Measurements from ENCODE around the gene OR52N4. TPM values are rescaled to one million over a fixed set of nuclear protein-coding genes. Genes with fewer than 3 reads are reported as not detected.

Gene OR52N4
- total RNA-seq, 1 experiment from 2014 or later: not detected

DNA sequence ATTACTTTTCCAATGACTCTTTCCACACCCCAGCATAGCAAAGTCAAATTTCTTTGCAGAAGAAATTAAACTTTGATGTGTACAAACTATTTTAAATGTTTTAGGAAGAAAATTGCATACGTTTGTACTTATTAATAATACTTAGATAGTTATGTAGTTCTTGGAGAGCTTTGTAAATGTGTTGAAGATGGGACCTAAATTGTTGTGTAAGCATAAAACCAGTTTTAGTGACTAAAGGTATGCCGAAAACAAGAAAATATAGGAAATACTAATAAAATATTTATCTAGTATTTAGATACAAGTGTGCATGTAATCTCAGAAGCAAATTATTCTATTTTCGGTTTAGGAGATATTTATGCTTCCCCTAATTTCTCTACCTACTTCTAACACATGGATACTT is 4.2 kb upstream of the OR52N4 start (continued):
- TF ChIP-seq, protein P1, sequence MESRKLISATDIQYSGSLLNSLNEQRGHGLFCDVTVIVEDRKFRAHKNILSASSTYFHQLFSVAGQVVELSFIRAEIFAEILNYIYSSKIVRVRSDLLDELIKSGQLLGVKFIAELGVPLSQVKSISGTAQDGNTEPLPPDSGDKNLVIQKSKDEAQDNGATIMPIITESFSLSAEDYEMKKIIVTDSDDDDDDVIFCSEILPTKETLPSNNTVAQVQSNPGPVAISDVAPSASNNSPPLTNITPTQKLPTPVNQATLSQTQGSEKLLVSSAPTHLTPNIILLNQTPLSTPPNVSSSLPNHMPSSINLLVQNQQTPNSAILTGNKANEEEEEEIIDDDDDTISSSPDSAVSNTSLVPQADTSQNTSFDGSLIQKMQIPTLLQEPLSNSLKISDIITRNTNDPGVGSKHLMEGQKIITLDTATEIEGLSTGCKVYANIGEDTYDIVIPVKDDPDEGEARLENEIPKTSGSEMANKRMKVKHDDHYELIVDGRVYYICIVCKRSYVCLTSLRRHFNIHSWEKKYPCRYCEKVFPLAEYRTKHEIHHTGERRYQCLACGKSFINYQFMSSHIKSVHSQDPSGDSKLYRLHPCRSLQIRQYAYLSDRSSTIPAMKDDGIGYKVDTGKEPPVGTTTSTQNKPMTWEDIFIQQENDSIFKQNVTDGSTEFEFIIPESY (IDR thresholded peaks at IDR 0.05; ENCODE audit: extremely low read depth, insufficient replicate concordance, low read length): no peak

DNA sequence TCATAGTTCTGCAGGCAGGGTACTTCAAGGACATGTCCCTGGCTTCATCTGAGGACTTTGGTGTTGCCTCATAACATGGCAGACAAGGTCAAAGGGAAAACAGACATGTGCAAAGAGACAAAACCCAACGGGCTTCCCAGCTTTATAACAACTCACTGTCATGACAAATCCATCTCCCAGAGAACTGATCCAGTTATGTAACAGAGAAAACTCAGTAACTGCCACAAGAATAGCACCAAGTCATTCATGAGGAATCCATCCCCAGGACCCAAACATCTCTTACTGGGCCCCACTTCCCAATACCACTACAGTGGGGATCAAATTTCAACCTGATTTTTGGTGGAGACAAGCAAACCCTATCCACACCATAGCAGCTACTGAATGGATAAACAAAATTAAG is 13.0 kb downstream of the OR52N4 start:
- Histone ChIP-seq H3K27ac (ENCODE audit: low read depth, low read length) (no peak overlapping the region), H3K9me3 (ENCODE audit: control insufficient read depth in 1 of 2, insufficient read depth in 1 of 2, low read depth in 1 of 2, low read length in 2 of 2) (no peaks in the 10 kb centered on the region), H3K4me3 (replicated peaks in 1 of 2; ENCODE audit: low read depth in 1 of 2, low read length in 2 of 2) (no peak overlapping the region), H4K20me1 (ENCODE audit: insufficient read depth) (no peaks in the 10 kb centered on the region), H2AFZ (ENCODE audit: low read depth, low read length, poor library complexity, severe bottlenecking) (no peak overlapping the region), H3K9ac (ENCODE audit: low read length) (no peak overlapping the region), H3K27me3 (ENCODE audit: insufficient read depth, low read length) (peaks cover 8% of the 10 kb centered on the region; the same call in 1 of the 2 replicates), H3K4me2 (ENCODE audit: low read length) (no peak overlapping the region), H3K36me3 (ENCODE audit: control insufficient read depth in 1 of 2, insufficient read depth in 2 of 2, low read length in 2 of 2) (no peaks in the 10 kb centered on the region), H3K9me2 (ENCODE audit: insufficient read depth) (no peaks in the 10 kb centered on the region), H3K79me2 (ENCODE audit: insufficient read depth, low read length) (no peaks in the 10 kb centered on the region), H3K4me1 (ENCODE audit: control insufficient read depth in 1 of 2, insufficient read depth in 2 of 2, low read length in 2 of 2) (no peaks in the 10 kb centered on the region)
- ATAC-seq (no peak), DNase-seq (ENCODE audit: low read depth, low spot score) (no peak)
- POLR2A ChIA-PET: no interaction called here
- BruUV-seq (replicated peaks): no TSS peak
- TF ChIP-seq ZNF274 (IDR thresholded peaks at IDR 0.05; ENCODE audit: low read depth, low read length) (no peak), EZH2phosphoT487 (IDR thresholded peaks at IDR 0.05; ENCODE audit: borderline replicate concordance) (no peak), CEBPB (IDR thresholded peaks at IDR 0.05; ENCODE audit: low read depth) (no peak), POLR2A (IDR thresholded peaks at IDR 0.05; ENCODE audit: borderline replicate concordance, extremely low read depth, insufficient read depth, insufficient read length) (no peak), ZFX (IDR thresholded peaks at IDR 0.05) (no peak), POLR2AphosphoS5 (IDR thresholded peaks at IDR 0.05; ENCODE audit: low read depth, low read length) (no peak), CBX3 (IDR thresholded peaks at IDR 0.05; ENCODE audit: low read depth) (no peak), JUND (IDR thresholded peaks at IDR 0.05) (no peak), RAD21 (IDR thresholded peaks at IDR 0.05; ENCODE audit: low read depth) (no peak), SRF (IDR thresholded peaks at IDR 0.05; ENCODE audit: low read depth) (no peak)
- TF ChIP-seq, protein P2, sequence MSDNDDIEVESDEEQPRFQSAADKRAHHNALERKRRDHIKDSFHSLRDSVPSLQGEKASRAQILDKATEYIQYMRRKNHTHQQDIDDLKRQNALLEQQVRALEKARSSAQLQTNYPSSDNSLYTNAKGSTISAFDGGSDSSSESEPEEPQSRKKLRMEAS (IDR thresholded peaks at IDR 0.05): no peak
- TF ChIP-seq, protein P1 (IDR thresholded peaks at IDR 0.05; ENCODE audit: extremely low read depth, insufficient replicate concordance, low read length): no peak
- TF ChIP-seq, protein P3, sequence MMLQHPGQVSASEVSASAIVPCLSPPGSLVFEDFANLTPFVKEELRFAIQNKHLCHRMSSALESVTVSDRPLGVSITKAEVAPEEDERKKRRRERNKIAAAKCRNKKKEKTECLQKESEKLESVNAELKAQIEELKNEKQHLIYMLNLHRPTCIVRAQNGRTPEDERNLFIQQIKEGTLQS (IDR thresholded peaks at IDR 0.05): no peak
- TF ChIP-seq, protein P4, sequence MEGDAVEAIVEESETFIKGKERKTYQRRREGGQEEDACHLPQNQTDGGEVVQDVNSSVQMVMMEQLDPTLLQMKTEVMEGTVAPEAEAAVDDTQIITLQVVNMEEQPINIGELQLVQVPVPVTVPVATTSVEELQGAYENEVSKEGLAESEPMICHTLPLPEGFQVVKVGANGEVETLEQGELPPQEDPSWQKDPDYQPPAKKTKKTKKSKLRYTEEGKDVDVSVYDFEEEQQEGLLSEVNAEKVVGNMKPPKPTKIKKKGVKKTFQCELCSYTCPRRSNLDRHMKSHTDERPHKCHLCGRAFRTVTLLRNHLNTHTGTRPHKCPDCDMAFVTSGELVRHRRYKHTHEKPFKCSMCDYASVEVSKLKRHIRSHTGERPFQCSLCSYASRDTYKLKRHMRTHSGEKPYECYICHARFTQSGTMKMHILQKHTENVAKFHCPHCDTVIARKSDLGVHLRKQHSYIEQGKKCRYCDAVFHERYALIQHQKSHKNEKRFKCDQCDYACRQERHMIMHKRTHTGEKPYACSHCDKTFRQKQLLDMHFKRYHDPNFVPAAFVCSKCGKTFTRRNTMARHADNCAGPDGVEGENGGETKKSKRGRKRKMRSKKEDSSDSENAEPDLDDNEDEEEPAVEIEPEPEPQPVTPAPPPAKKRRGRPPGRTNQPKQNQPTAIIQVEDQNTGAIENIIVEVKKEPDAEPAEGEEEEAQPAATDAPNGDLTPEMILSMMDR (IDR thresholded peaks at IDR 0.05 in 2 of 3, conservative IDR thresholded peaks at IDR 0.05 in 1 of 3; ENCODE audit: borderline replicate concordance in 1 of 3, insufficient read depth in 1 of 3, low read depth in 2 of 3, low read length in 2 of 3): no peak
- TF ChIP-seq, protein P5, sequence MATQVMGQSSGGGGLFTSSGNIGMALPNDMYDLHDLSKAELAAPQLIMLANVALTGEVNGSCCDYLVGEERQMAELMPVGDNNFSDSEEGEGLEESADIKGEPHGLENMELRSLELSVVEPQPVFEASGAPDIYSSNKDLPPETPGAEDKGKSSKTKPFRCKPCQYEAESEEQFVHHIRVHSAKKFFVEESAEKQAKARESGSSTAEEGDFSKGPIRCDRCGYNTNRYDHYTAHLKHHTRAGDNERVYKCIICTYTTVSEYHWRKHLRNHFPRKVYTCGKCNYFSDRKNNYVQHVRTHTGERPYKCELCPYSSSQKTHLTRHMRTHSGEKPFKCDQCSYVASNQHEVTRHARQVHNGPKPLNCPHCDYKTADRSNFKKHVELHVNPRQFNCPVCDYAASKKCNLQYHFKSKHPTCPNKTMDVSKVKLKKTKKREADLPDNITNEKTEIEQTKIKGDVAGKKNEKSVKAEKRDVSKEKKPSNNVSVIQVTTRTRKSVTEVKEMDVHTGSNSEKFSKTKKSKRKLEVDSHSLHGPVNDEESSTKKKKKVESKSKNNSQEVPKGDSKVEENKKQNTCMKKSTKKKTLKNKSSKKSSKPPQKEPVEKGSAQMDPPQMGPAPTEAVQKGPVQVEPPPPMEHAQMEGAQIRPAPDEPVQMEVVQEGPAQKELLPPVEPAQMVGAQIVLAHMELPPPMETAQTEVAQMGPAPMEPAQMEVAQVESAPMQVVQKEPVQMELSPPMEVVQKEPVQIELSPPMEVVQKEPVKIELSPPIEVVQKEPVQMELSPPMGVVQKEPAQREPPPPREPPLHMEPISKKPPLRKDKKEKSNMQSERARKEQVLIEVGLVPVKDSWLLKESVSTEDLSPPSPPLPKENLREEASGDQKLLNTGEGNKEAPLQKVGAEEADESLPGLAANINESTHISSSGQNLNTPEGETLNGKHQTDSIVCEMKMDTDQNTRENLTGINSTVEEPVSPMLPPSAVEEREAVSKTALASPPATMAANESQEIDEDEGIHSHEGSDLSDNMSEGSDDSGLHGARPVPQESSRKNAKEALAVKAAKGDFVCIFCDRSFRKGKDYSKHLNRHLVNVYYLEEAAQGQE (IDR thresholded peaks at IDR 0.05; ENCODE audit: low read depth): no peak
- CTCF ChIA-PET: no interaction called here
- RAD21 ChIA-PET (ENCODE audit: low non-redundant PET in 1 of 2, low total read pairs in 2 of 2, uncharacterized antibody in 2 of 2, unreplicated experiment in 2 of 2): no interaction called here
- intact Hi-C loops (cut with micrococcal nuclease): no loop called here
